Colonic mucosa (tissue), 4 donors: ENCODE measurements around the gene SYNJ2. TPM values are rescaled to one million over a fixed set of nuclear protein-coding genes. Genes with fewer than 3 reads are reported as not detected.

Experiments used
- DNase-seq: peaks from one replicate; pipeline ENCODE4 v3.0.0-alpha.2; 2020
- H3K27ac ChIP-seq: fragments of 200-600 bp; one replicate; pipeline ENCODE4 v1.8.0; 2021
- H3K27me3 ChIP-seq: fragments of 200-600 bp; one replicate; pipeline ENCODE4 v1.8.0; 2021
- H3K36me3 ChIP-seq: fragments of 200-600 bp; one replicate; pipeline ENCODE4 v1.8.0; 2021
- H3K4me1 ChIP-seq: fragments of 200-600 bp; one replicate; pipeline ENCODE4 v1.8.0; 2021; ENCODE audit warnings: mild to moderate bottlenecking
- H3K4me3 ChIP-seq: fragments of 200-600 bp; one replicate; pipeline ENCODE4 v1.8.0; 2021
- H3K9ac ChIP-seq, 2 donors: one replicate each; pipeline ENCODE4 v1.7.0; 2013; ENCODE audit warnings: control low read depth in 2 of 2, low read depth in 2 of 2, low read length in 2 of 2
- H3K9me3 ChIP-seq: fragments of 200-600 bp; one replicate; pipeline ENCODE4 v1.8.0; 2021
- CTCF ChIP-seq: fragments of 200-600 bp; IDR thresholded peaks from one replicate; pipeline ENCODE4 v1.8.0; 2022; ENCODE audit warnings: antibody characterized with exemption, mild to moderate bottlenecking
- intact Hi-C: fragments of 100-400 bp; cut with DNase I; formaldehyde crosslinking; loops from one replicate; pipeline ENCODE4 v1.14.1; 2022
- total RNA-seq, 2 donors: library from RNA; stranded (reverse); fragmentation: NEBNext Ultra II Directional in 1 of 2; extraction: Animal tissue kit (Norgen Biotek cat#: 25700) in 1 of 2; gene quantifications; one replicate each; pipeline ENCODE4 v1.2.1, GENCODE V29; 2021
- donor health status: healthy.
- donor health status: DM: no; HTN: no; CAD: no.
- donor health status: DM: no; HTN: no; CAD: no.

SYNJ2 gene
- total RNA-seq, 2 donors from 2014 or later: 46.0 to 53.5 TPM

DNA sequence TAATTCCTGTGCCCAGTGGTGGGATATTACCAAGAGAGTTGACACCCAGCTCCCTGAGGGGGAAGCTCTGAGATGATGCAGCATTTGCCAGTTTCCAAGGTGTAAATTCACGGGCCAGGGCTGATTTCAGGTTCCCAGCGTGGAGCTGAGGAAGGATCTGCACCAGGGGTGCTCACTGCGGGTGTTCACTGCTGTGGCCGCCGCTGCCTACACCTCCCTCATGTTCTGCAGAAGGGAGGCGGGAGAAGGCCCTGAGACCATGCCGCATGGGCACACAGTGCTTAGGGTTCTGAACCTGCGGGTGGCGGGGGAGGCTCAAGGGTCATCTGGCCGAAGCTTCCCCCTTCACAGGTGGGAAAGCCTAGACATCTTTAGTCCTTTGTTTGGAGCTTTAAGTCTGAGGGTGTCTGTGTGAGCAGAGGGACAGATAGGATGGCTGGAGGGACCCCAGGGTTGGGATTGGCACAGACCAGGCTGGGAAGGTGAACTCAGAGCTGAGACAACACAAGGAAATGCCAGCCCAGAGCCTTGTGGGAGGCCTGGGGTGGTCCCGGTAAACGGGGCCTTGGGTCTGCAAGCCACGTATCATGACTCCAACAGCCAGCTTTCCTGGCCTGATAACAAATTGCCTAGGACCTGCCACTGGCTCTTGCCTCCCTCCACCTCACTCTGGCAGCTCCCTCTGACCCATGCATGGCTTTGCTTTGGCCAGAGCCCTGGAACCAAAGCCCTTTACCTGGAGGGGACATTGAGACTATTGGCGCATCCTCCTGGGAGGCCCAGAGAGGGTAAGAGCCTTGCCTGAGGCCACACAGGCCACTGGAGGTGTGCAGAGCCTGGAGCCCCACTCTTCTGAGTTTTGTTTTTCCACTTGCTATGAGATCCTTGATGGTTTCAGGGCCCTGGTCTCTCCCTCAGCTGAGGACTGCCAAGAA lies 40.4 kb downstream of the SYNJ2 start:
- intact Hi-C loops: no loop called here
- peaks cover 12% of the 10 kb centered on the region for H3K4me1 ChIP-seq
- H3K4me3 ChIP-seq: no peak overlapping the region
- no peaks in the 10 kb centered on the region for H3K27me3 ChIP-seq
- H3K9me3 ChIP-seq: no peaks in the 10 kb centered on the region
- H3K27ac ChIP-seq: no peak overlapping the region
- H3K9ac ChIP-seq: no peak overlapping the region
- DNase-seq: no peak
- no peak for TF ChIP-seq CTCF
- H3K36me3 ChIP-seq: no peaks in the 10 kb centered on the region

DNA sequence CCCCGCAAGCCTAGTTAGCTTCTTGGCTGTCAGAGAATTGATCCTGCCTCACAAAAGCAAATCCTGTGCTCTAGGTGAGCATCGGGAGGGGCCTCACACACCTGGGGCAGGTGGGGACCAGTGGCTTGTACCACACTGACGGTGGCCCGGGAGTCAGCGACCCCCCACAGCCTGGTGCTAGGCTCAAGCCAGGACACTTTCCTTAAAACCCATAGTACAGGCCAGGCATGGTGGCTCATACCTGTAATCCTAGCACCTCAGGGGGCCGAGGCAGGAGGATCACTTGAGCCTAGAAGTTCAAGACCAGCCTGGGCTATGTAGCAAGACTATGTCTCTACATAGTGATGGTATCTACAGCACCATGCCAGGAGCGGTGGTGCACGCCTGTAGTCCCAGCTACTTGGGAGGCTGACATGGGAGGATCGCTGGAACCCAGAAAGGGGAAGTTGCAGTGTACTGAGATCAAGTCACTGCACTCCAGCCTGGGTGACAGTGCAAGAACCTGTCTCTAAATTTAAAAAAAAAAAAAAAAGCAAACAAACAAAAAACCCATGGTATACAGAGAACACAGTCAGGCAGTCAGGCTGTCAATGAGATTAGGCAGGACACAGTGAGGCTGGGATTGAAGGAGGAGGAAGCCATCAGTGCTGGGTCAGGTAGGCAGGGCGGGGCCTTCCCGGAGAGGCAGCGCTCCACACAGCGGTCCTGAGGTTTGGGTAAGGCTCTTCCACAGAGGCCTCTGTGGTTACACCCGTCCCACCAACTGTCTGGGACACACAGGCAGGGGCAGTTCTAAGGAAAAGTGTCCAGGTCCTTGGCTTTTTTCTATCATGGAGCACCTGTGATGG lies 41.3 kb downstream of the SYNJ2 start:
- DNase-seq: no peak
- no peak overlapping the region for H3K4me3 ChIP-seq
- H3K4me1 ChIP-seq: peaks cover 12% of the 10 kb centered on the region
- H3K9me3 ChIP-seq: no peaks in the 10 kb centered on the region
- intact Hi-C loops: no loop called here
- H3K27me3 ChIP-seq: no peaks in the 10 kb centered on the region
- no peaks in the 10 kb centered on the region for H3K36me3 ChIP-seq
- no peak overlapping the region for H3K9ac ChIP-seq
- TF ChIP-seq CTCF: no peak
- no peak overlapping the region for H3K27ac ChIP-seq

DNA sequence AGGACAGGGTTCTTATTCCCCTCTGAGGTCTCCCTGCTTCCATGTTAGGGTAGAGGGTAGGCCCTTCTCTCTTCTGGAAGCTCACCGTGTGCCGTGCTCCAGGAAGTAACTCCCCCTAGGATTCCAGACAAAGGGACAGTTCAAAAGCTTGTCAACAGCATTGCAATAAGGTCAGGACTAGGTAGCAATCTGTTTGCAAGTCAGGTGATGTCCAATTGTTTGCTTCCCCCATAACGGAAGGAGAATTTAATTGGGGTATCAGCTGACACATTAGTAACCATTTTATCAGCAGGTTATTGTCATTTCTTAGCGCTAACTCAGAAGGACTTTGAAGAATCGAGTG lies 41.9 kb downstream of the SYNJ2 start:
- Histone ChIP-seq H3K9ac (no peak overlapping the region), H3K9me3 (no peaks in the 10 kb centered on the region), H3K27ac (no peak overlapping the region), H3K4me3 (no peak overlapping the region), H3K36me3 (no peaks in the 10 kb centered on the region), H3K27me3 (no peaks in the 10 kb centered on the region), H3K4me1 (peaks cover 12% of the 10 kb centered on the region)
- TF ChIP-seq CTCF: no peak
- DNase-seq: no peak
- intact Hi-C loops: no loop called here

- Histone ChIP-seq H3K36me3 (no peaks in the 10 kb centered on the region), H3K4me3 (no peak overlapping the region), H3K9ac (no peak overlapping the region), H3K27ac (no peak overlapping the region), H3K4me1 (peaks cover 12% of the 10 kb centered on the region), H3K27me3 (no peaks in the 10 kb centered on the region), H3K9me3 (no peaks in the 10 kb centered on the region)
- no peak for DNase-seq
- intact Hi-C loops: no loop called here
- no peak for TF ChIP-seq CTCF
These were observed 43.1 kb downstream of the SYNJ2 start for GRCh38 chr6:158024566-158025297.
